HL-60 (cell line): Measurements from ENCODE around the gene PTPRB.

Source experiments
- DNase-seq, 2 experiments: peaks; one replicate each; pipeline ENCODE4 v3.0.0-alpha.2; 2010 to 2020; ENCODE audit warnings: low read depth in 1 of 2, low spot score in 1 of 2
- H3K27ac ChIP-seq: fragments of 250-450 bp; sonication (Bioruptor Pico); replicated peaks from 2 replicates; pipeline ENCODE4 v1.5.1; 2020; ENCODE audit warnings: mild to moderate bottlenecking, moderate library complexity
- H3K27me3 ChIP-seq: fragments of 250-450 bp; sonication (Bioruptor Pico); 2 replicates; pipeline ENCODE4 v1.5.1; 2021; ENCODE audit warnings: mild to moderate bottlenecking, moderate library complexity; ENCODE audit not compliant: insufficient read depth, poor library complexity, severe bottlenecking
- H3K4me3 ChIP-seq: replicated peaks from 2 replicates; pipeline ENCODE4 v1.5.1; 2011; ENCODE audit warnings: mild to moderate bottlenecking, control low read depth, low read length; ENCODE audit not compliant: insufficient read depth
- CTCF ChIP-seq: IDR thresholded peaks from one replicate; pipeline ENCODE4 v1.5.1; 2011; ENCODE audit warnings: low read length, control low read depth, inconsistent platforms; ENCODE audit not compliant: insufficient read depth
- GABPA ChIP-seq: IDR thresholded peaks from 2 replicates; pipeline ENCODE4 v1.6.1; 2012; ENCODE audit warnings: low read depth
- POLR2AphosphoS5 ChIP-seq: IDR thresholded peaks from 2 replicates; pipeline ENCODE4 v1.6.1; 2012; ENCODE audit warnings: low read depth
- REST ChIP-seq: IDR thresholded peaks from 2 replicates; pipeline ENCODE4 v1.6.1; 2012; ENCODE audit warnings: low read depth; ENCODE audit not compliant: insufficient replicate concordance
- SPI1 ChIP-seq: IDR thresholded peaks from 2 replicates; pipeline ENCODE4 v1.6.1; 2012; ENCODE audit warnings: low read depth, mild to moderate bottlenecking, borderline replicate concordance

The PTPRB gene

GRCh38 chr12:70590549-70591226 is 46.5 kb downstream of the PTPRB start:
- peak in 1 of 2 experiments; percentile 6 for DNase-seq

GRCh38 chr12:70590051-70590450 is 47.2 kb downstream of the PTPRB start:
- no peak for TF ChIP-seq GABPA
- TF ChIP-seq REST, result no peak
- peak; percentile 84 for TF ChIP-seq CTCF
- TF ChIP-seq POLR2AphosphoS5, result no peak
- no peak for TF ChIP-seq SPI1
- no peak overlapping the region for H3K27ac ChIP-seq
- H3K4me3 ChIP-seq, result no peak overlapping the region

More at GRCh38 chr12:70590549-70591226, 46.5 kb downstream of the PTPRB start:
- H3K4me3 ChIP-seq, result no peak overlapping the region
- no peaks in the 10 kb centered on the region for H3K27me3 ChIP-seq
- no peak overlapping the region for H3K27ac ChIP-seq
- TF ChIP-seq CTCF (no peak), REST (no peak), SPI1 (no peak), GABPA (no peak), POLR2AphosphoS5 (no peak)

DNA sequence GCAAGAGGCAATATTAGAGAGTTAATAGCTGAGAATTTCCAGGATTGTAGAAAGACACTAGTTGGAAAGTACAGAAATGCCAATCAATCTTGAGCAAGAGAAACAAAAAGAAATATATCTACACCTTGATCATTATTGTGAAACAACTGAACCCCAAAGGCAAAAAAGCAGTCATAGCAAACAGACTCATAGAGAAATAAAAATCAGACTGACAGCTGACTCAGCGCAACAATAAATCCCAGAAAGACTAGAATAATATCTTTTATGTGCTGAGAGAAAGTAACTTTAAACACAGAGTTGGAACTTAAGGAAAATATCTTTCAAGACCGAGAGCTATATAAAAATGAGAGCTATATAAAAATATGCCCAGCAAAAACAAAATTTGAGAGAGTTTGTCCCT is 52.9 kb downstream of the PTPRB start:
- no peak overlapping the region for H3K4me3 ChIP-seq
- TF ChIP-seq SPI1, result no peak
- TF ChIP-seq CTCF, result no peak
- no peak for TF ChIP-seq POLR2AphosphoS5
- TF ChIP-seq REST, result no peak
- no peak for TF ChIP-seq GABPA

More at GRCh38 chr12:70590051-70590450, 47.2 kb downstream of the PTPRB start:
- no peaks in the 10 kb centered on the region for H3K27me3 ChIP-seq
- DNase-seq, result peak; percentile 23 to 55

More for the DNA sequence above, 52.9 kb downstream of the PTPRB start:
- H3K27me3 ChIP-seq, result peaks cover 2% of the 10 kb centered on the region
- no peak for DNase-seq
- no peak overlapping the region for H3K27ac ChIP-seq
